Endodermal cell (in vitro differentiated cells): ENCODE measurements around the gene RNPS1. TPM values are rescaled to one million over a fixed set of nuclear protein-coding genes. Genes with fewer than 3 reads are reported as not detected.

Experiments
- DNase-seq: peaks from one replicate; pipeline ENCODE4 v3.0.0-alpha.2; 2017
- H3K27ac ChIP-seq: 2 replicates; pipeline ENCODE4 v1.5.1; 2013; ENCODE audit warnings: mild to moderate bottlenecking, low read depth, low read length, moderate library complexity
- H3K27me3 ChIP-seq: 2 replicates; pipeline ENCODE4 v1.6.1; 2013; ENCODE audit warnings: mild to moderate bottlenecking, low read length, moderate library complexity; ENCODE audit not compliant: insufficient read depth, control insufficient read depth, poor library complexity, severe bottlenecking
- H3K36me3 ChIP-seq: 2 replicates; pipeline ENCODE4 v1.7.0; 2013; ENCODE audit warnings: mild to moderate bottlenecking, low read length, moderate library complexity; ENCODE audit not compliant: control insufficient read depth, insufficient read depth
- H3K4me1 ChIP-seq: one replicate; pipeline ENCODE4 v1.7.0; 2013; ENCODE audit warnings: low read length; ENCODE audit not compliant: control insufficient read depth, insufficient read depth
- H3K4me3 ChIP-seq: 2 replicates; pipeline ENCODE4 v1.5.1; 2013; ENCODE audit warnings: mild to moderate bottlenecking, low read length, moderate library complexity
- H3K9ac ChIP-seq: 2 replicates; pipeline ENCODE4 v1.6.1; 2013; ENCODE audit warnings: mild to moderate bottlenecking, low read length, moderate library complexity; ENCODE audit not compliant: poor library complexity, severe bottlenecking; ENCODE audit errors: extremely low read depth
- H3K9me3 ChIP-seq: 2 replicates; pipeline ENCODE4 v1.6.1; 2013; ENCODE audit warnings: mild to moderate bottlenecking, low read length, moderate library complexity; ENCODE audit not compliant: control insufficient read depth
- H3K27ac Mint-ChIP-seq: 2 replicates; pipeline ENCODE4 v1.8.0; 2020; ENCODE audit warnings: mixed read lengths
- H3K27me3 Mint-ChIP-seq: 2 replicates; pipeline ENCODE4 v1.8.0; 2021; ENCODE audit warnings: mild to moderate bottlenecking, mixed read lengths; ENCODE audit not compliant: insufficient read depth
- H3K36me3 Mint-ChIP-seq: 2 replicates; pipeline ENCODE4 v1.8.0; 2020; ENCODE audit warnings: low read depth, mixed read lengths
- H3K4me1 Mint-ChIP-seq: 2 replicates; pipeline ENCODE4 v1.8.0; 2020; ENCODE audit warnings: mixed read lengths
- H3K4me3 Mint-ChIP-seq: 2 replicates; pipeline ENCODE4 v1.8.0; 2020; ENCODE audit warnings: mild to moderate bottlenecking, moderate library complexity, mixed read lengths
- H3K9me3 Mint-ChIP-seq: 2 replicates; pipeline ENCODE4 v1.8.0; 2020; ENCODE audit warnings: mild to moderate bottlenecking, mixed read lengths
- WGBS, 2 experiments: methylation state at CpG; one replicate each; pipeline versions ENCODE4 v1.1.5 to v1.1.7; 2013; ENCODE audit warnings: missing lambda C conversion rate in 2 of 2, mixed read lengths in 1 of 2; ENCODE audit not compliant: insufficient coverage in 1 of 2, insufficient read length in 1 of 2; 5-methylcytosine and 5-hydroxymethylcytosine counted together
- total RNA-seq, 2 donors: library from RNA; stranded (reverse); fragmentation: NEBNext Ultra II Directional in 1 of 2; extraction: Animal tissue kit (Norgen Biotek cat#: 25700) in 1 of 2; gene quantifications; 2 replicates in 1 of 2; 3 replicates in 1 of 2; pipeline ENCODE4 v1.2.1, GENCODE V29; 2021
- TF ChIP-seq, protein P1 (sequence below): fragments of 200-600 bp; sonication (generic); conservative IDR thresholded peaks from 2 replicates; pipeline ENCODE4 v1.5.0; 2021; ENCODE audit warnings: antibody characterized with exemption, mild to moderate bottlenecking

The RNPS1 gene
- total RNA-seq, 2 donors from 2014 or later = 273 to 289 TPM

DNA sequence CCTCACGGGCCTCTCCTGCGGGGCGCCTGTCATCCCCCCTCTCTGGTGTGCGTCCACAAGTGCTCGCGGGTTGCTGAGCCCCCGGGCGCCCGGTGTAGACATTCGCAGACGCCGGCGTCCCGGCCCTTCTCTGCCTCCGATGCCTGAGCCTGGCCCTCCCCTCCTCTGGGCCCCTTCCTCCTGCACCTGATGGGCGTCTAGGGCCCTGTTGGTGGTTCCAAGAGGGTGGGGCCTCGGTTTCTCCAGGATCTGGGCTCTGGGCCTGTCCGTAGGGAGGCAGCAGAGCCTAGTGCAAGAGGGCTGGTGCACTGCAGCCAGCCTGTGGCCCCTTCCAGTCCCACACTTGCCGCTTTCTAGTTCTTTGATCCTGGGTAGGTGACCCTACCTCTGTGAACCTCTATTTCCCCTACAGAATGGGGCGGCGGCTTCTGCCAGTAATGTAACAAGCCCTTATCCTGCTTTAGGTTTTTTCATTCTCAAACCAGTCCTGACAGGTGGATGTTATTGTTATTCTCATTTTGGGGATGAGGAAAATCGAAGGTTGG is 43.9 kb downstream of the RNPS1 start:
- H3K4me3 Mint-ChIP-seq = peak overlapping the region; percentile 74
- peaks cover 18% of the 10 kb centered on the region for H3K36me3 ChIP-seq
- no peaks in the 10 kb centered on the region for H3K9me3 Mint-ChIP-seq
- peak overlapping the region; percentile 91 for H3K4me3 ChIP-seq
- H3K4me1 ChIP-seq = no peaks in the 10 kb centered on the region
- H3K4me1 Mint-ChIP-seq = peaks cover 4% of the 10 kb centered on the region
- WGBS, 2 experiments = 12 to 18% methylated on average over 7 to 22 of the region's 22 CpGs
- peak overlapping the region; percentile 4 for H3K27ac ChIP-seq
- peak overlapping the region; percentile 81 for H3K9ac ChIP-seq
- H3K27me3 Mint-ChIP-seq = no peaks in the 10 kb centered on the region
- no peaks in the 10 kb centered on the region for H3K9me3 ChIP-seq
- H3K27ac Mint-ChIP-seq = peak overlapping the region; percentile 72
- TF ChIP-seq, protein P1, sequence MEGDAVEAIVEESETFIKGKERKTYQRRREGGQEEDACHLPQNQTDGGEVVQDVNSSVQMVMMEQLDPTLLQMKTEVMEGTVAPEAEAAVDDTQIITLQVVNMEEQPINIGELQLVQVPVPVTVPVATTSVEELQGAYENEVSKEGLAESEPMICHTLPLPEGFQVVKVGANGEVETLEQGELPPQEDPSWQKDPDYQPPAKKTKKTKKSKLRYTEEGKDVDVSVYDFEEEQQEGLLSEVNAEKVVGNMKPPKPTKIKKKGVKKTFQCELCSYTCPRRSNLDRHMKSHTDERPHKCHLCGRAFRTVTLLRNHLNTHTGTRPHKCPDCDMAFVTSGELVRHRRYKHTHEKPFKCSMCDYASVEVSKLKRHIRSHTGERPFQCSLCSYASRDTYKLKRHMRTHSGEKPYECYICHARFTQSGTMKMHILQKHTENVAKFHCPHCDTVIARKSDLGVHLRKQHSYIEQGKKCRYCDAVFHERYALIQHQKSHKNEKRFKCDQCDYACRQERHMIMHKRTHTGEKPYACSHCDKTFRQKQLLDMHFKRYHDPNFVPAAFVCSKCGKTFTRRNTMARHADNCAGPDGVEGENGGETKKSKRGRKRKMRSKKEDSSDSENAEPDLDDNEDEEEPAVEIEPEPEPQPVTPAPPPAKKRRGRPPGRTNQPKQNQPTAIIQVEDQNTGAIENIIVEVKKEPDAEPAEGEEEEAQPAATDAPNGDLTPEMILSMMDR = no peak
- DNase-seq = peak; percentile 80
- no peaks in the 10 kb centered on the region for H3K27me3 ChIP-seq
- peaks cover 8% of the 10 kb centered on the region for H3K36me3 Mint-ChIP-seq

DNA sequence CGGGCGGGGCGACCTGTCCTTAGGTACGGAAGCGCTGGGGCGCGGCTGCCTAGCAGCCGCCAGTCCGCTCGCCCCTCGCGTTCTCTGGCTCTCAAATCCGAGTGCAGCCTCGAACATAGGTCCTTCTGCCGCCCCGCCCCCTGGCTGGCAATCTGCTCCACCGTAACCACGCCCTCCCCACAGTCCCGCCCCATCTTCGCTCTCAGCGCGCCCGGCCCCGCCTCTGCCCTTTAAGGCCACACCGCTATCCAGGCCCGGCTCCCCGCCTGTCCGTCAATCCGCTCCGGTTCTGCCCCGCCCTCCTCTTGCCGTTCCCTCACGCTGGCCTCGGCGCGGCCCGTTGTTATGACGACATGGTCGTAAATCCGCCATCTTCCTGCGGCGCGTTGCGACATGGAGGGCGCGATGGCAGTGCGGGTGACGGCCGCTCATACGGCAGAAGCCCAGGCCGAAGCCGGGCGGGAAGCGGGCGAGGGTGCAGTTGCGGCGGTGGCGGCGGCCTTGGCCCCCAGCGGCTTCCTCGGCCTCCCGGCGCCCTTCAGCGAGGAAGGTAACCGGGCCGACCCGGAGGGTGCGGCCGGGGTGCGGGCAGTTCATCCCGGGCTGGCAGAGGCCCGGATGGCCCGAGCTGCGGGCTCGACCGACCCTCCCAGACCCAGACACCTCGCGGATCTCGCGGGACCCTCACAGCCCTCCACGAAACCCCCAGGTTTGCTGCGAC is 44.5 kb downstream of the RNPS1 start, which contains the start of gene E4F1:
Gene E4F1, plus strand, starts transcription at position 371 of the 721 bp plus-strand sequence. Its CDS starts 23 bp downstream, at position 394.
- H3K4me3 ChIP-seq = peak within 1 kb of the TSS; percentile 91
- H3K27me3 ChIP-seq = no peaks in the 10 kb centered on the region
- WGBS, 2 experiments = 0 to 1% methylated on average over 27 to 82 of the region's 82 CpGs
- DNase-seq = peak; percentile 100
- H3K4me1 ChIP-seq = no peaks in the 10 kb centered on the region
- Mint-ChIP-seq H3K27me3 (no peaks in the 10 kb centered on the region), H3K36me3 (peaks cover 8% of the 10 kb centered on the region), H3K4me1 (peaks cover 4% of the 10 kb centered on the region), H3K4me3 (peak within 1 kb of the TSS; percentile 74), H3K9me3 (no peaks in the 10 kb centered on the region), H3K27ac (peak within 1 kb of the TSS; percentile 72)
- TF ChIP-seq, protein P1 = no peak
- peak within 1 kb of the TSS; percentile 4 for H3K27ac ChIP-seq
- no peaks in the 10 kb centered on the region for H3K9me3 ChIP-seq
- peaks cover 13% of the 10 kb centered on the region for H3K36me3 ChIP-seq
- H3K9ac ChIP-seq = peak within 1 kb of the TSS; percentile 81

DNA sequence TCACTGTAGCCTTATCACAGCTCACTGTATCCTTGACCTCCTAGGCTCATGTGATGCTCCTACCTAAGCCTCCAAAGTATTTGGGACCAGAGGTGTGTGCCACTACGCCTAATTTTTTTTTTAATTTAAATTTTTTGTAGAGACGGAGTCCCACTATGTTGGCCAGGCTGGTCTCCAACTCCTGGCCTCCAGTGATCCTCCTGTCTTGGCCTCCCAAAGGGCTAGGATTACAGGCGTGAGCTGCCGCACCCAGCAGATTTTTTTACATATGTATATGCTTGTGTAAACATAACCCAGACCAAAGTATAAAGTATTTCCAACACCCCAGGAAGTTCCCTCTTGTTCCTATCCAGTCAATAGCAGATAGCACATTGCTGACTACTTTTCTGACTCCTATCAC is 51.6 kb downstream of the RNPS1 start:
- Mint-ChIP-seq H3K4me3 (peak overlapping the region; percentile 71), H3K27me3 (no peaks in the 10 kb centered on the region), H3K9me3 (no peaks in the 10 kb centered on the region), H3K36me3 (peaks cover 12% of the 10 kb centered on the region), H3K27ac (no peak overlapping the region), H3K4me1 (peaks cover 12% of the 10 kb centered on the region)
- Histone ChIP-seq H3K36me3 (peaks cover 17% of the 10 kb centered on the region), H3K9me3 (no peaks in the 10 kb centered on the region), H3K4me1 (peaks cover 3% of the 10 kb centered on the region), H3K9ac (no peak overlapping the region), H3K27ac (no peak overlapping the region), H3K4me3 (no peak overlapping the region), H3K27me3 (no peaks in the 10 kb centered on the region)
- WGBS, 2 experiments = 89 to 96% methylated on average over 2 of the region's 4 CpGs
- DNase-seq = no peak
- TF ChIP-seq, protein P1 = no peak
